K562 (cell line): ENCODE data around the gene ZNF358. TPM values are rescaled to one million over a fixed set of nuclear protein-coding genes. Genes with fewer than 3 reads are reported as not detected.

Experiments
- ATF6 ChIP-seq: sonication (generic); formaldehyde crosslinking; IDR thresholded peaks from 2 replicates; pipeline ENCODE4 v1.4.0; 2020; ENCODE audit warnings: mild to moderate bottlenecking, missing genetic modification reagents
- HCFC1 ChIP-seq: IDR thresholded peaks from 2 replicates; pipeline ENCODE4 v1.6.1; 2012; ENCODE audit warnings: low read depth, low read length, improper control_type of control experiment
- HDAC8 ChIP-seq: fragments of 450-650 bp; IDR thresholded peaks from 2 replicates; pipeline ENCODE4 v1.6.1; 2016; ENCODE audit warnings: mild to moderate bottlenecking, missing genetic modification characterization, moderate library complexity, missing compliant biosample characterization
- HMGXB4 ChIP-seq: sonication (generic); formaldehyde crosslinking; IDR thresholded peaks from 2 replicates; pipeline ENCODE4 v1.8.1; 2023; ENCODE audit warnings: mild to moderate bottlenecking, missing genetic modification reagents
- KLF16 ChIP-seq: IDR thresholded peaks from 2 replicates; pipeline ENCODE4 v1.6.1; 2016; ENCODE audit warnings: antibody characterized with exemption
- ZBTB43 ChIP-seq: sonication (generic); formaldehyde crosslinking; IDR thresholded peaks from 2 replicates; pipeline ENCODE4 v1.8.0; 2023; ENCODE audit warnings: mild to moderate bottlenecking, missing genetic modification reagents
- ZNF140 ChIP-seq: fragments of 250-450 bp; sonication (Bioruptor Pico); IDR thresholded peaks from 2 replicates; pipeline ENCODE4 v1.8.0; 2021; ENCODE audit warnings: moderate library complexity, mild to moderate bottlenecking, inconsistent platforms
- ZNF384 ChIP-seq: IDR thresholded peaks from 2 replicates; pipeline ENCODE4 v1.6.1; 2012; ENCODE audit warnings: low read depth, low read length, improper control_type of control experiment
- ZNF445 ChIP-seq: fragments of 250-450 bp; sonication (Bioruptor Pico); IDR thresholded peaks from 2 replicates; pipeline ENCODE4 v1.4.0; 2020; ENCODE audit warnings: low read depth, mild to moderate bottlenecking, moderate library complexity
- ZSCAN29 ChIP-seq: fragments of 450-650 bp; IDR thresholded peaks from 2 replicates; pipeline ENCODE4 v1.6.1; 2017
- polyA plus RNA-seq, 8 experiments: library from polyadenylated mRNA; depleted of rRNA in 4 of 8; stranded (reverse) in 5 of 8; unstranded in 3 of 8; fragments of >200 nt; fragmentation: Nextera tagmentation in 2 of 8; fragmentation: Illumina TruSeq in 1 of 8; extraction: Ambion mirVana in 2 of 8; extraction: Trizol in 1 of 8; gene quantifications; 2 replicates each; pipeline versions ENCODE4 v1.2.1 to v1.2.3, GENCODE V29; 2011 to 2014; ENCODE audit warnings: inconsistent platforms in 1 of 8, missing spikeins in 1 of 8
- total RNA-seq, 7 experiments: library from RNA; depleted of rRNA in 6 of 7; stranded (reverse); fragments of >200 nt in 6 of 7; fragmentation: Illumina TruSeq in 2 of 7; extraction: Trizol in 2 of 7; gene quantifications; 2 replicates each; pipeline versions ENCODE4 v1.2.1 to v1.2.3, GENCODE V29; 2011 to 2021; ENCODE audit warnings: low replicate concordance in 1 of 7
- TF ChIP-seq, protein P1 (sequence below): IDR thresholded peaks from 3 replicates; pipeline ENCODE4 v1.6.1; 2011; ENCODE audit warnings: borderline replicate concordance, mild to moderate bottlenecking, moderate library complexity; ENCODE audit not compliant: insufficient read length; ENCODE audit errors: extremely low read depth

ZNF358 gene
- total and polyA plus RNA-seq, 9 of the 15 experiments (the other 6 are each of a cell fraction or from before 2014, with no cell fraction given) = 0.04 to 17.2 (median 4.9) TPM

GRCh38 chr19:7512400-7512851 is 3.5 kb upstream of the ZNF358 start (continued):
- TF ChIP-seq ZBTB43 (CRISPR knock-in tag) (no peak), ATF6 (CRISPR knock-in tag) (no peak), HCFC1 (no peak), ZNF445 (no peak), HDAC8 (no peak), ZNF140 (no peak), HMGXB4 (no peak), ZSCAN29 (no peak), KLF16 (no peak), ZNF384 (no peak)
- TF ChIP-seq, protein P1, sequence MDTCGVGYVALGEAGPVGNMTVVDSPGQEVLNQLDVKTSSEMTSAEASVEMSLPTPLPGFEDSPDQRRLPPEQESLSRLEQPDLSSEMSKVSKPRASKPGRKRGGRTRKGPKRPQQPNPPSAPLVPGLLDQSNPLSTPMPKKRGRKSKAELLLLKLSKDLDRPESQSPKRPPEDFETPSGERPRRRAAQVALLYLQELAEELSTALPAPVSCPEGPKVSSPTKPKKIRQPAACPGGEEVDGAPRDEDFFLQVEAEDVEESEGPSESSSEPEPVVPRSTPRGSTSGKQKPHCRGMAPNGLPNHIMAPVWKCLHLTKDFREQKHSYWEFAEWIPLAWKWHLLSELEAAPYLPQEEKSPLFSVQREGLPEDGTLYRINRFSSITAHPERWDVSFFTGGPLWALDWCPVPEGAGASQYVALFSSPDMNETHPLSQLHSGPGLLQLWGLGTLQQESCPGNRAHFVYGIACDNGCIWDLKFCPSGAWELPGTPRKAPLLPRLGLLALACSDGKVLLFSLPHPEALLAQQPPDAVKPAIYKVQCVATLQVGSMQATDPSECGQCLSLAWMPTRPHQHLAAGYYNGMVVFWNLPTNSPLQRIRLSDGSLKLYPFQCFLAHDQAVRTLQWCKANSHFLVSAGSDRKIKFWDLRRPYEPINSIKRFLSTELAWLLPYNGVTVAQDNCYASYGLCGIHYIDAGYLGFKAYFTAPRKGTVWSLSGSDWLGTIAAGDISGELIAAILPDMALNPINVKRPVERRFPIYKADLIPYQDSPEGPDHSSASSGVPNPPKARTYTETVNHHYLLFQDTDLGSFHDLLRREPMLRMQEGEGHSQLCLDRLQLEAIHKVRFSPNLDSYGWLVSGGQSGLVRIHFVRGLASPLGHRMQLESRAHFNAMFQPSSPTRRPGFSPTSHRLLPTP = no peak
